ENCODE measurements around the gene CD5L. TPM values are rescaled to one million over a fixed set of nuclear protein-coding genes. Genes with fewer than 3 reads are reported as not detected.

Gene CD5L
- total RNA-seq, 2 donors from 2014 or later = not detected

GRCh38 chr1:157782931-157783330, 58.7 kb downstream of the CD5L start:
- H3K27ac ChIP-seq = no peak overlapping the region
- H3K36me3 ChIP-seq = no peaks in the 10 kb centered on the region
- WGBS = 83% methylated on average over 1 of the region's 1 CpG
- intact Hi-C loops (cut with DNase I) = no loop called here
- H3K27me3 ChIP-seq (replicated peaks; ENCODE audit: insufficient read depth) = no peaks in the 10 kb centered on the region
- DNase-seq (ENCODE audit: low spot score) = no peak
- no peak overlapping the region for H3K4me3 ChIP-seq
- TF ChIP-seq CTCF (IDR thresholded peaks at IDR 0.05) (no peak), POLR2A (IDR thresholded peaks at IDR 0.05) (no peak), POLR2AphosphoS5 (IDR thresholded peaks at IDR 0.05) (no peak)
- H3K4me1 ChIP-seq (replicated peaks) = no peaks in the 10 kb centered on the region
- no peaks in the 10 kb centered on the region for H3K9me3 ChIP-seq

- TF ChIP-seq CTCF (IDR thresholded peaks at IDR 0.05) = no peak
- no peak for TF ChIP-seq POLR2AphosphoS5 (IDR thresholded peaks at IDR 0.05)
- TF ChIP-seq POLR2A (IDR thresholded peaks at IDR 0.05) = no peak
- Histone ChIP-seq H3K4me3 (no peak overlapping the region), H3K9me3 (no peaks in the 10 kb centered on the region), H3K27me3 (replicated peaks; ENCODE audit: insufficient read depth) (no peaks in the 10 kb centered on the region), H3K36me3 (no peaks in the 10 kb centered on the region), H3K4me1 (replicated peaks) (no peaks in the 10 kb centered on the region), H3K27ac (no peak overlapping the region)
- WGBS = 45% methylated on average over 2 of the region's 2 CpGs
- intact Hi-C loops (cut with DNase I) = no loop called here
- DNase-seq (ENCODE audit: low spot score) = no peak
Observed at GRCh38 chr1:157781048-157781447, 60.6 kb downstream of the CD5L start.

Small RNAs within 50 kb of the gene (small RNA-seq; reads per million reads assigned to genes)
- 0 reads per million in 2 donors for gene MRPS21P2

Other genes with a start within 250 kb of the CD5L start
- under 1 TPM in 1 of 2 donors, not detected in 1; 0.28 TPM for gene FCRL4, start 243.7 kb downstream of the CD5L start, total RNA-seq
- gene FCRL3, start 141.0 kb downstream of the CD5L start, total RNA-seq = under 1 TPM in 1 of 2 donors, not detected in 1; 0.17 TPM
- not detected for gene FCRL2, start 64.7 kb downstream of the CD5L start, total RNA-seq
- gene FCRL1, start 21.7 kb downstream of the CD5L start, total RNA-seq = under 1 TPM in 1 of 2 donors, not detected in 1; 0.09 TPM
- 10 to 100 TPM; 18.6 to 50.2 TPM for gene KIRREL1, start 151.8 kb upstream of the CD5L start, total RNA-seq

Measured in prostate gland (tissue), 2 donors.